Measurements from ENCODE around the gene ANKS1B.

Gene ANKS1B

GRCh38 chr12:98786653-98787052 is 1198.1 kb downstream of the ANKS1B start:
- 77% methylated on average over 6 of the region's 7 CpGs for WGBS (ENCODE audit: insufficient coverage)
- no peak for DNase-seq
- no peak overlapping the region for H3K27ac ChIP-seq (ENCODE audit: insufficient read depth in 1 of 2, low read depth in 1 of 2, low read length in 2 of 2, poor library complexity in 1 of 2, severe bottlenecking in 2 of 2)
- ChIA-PET CTCF (no interaction called here), POLR2A (no interaction called here)
- no peaks in the 10 kb centered on the region for H3K9me3 ChIP-seq (ENCODE audit: control extremely low read depth in 1 of 5, control insufficient read depth in 4 of 5, insufficient read depth in 2 of 5, low read depth in 1 of 5, low read length in 4 of 5)
- no peak overlapping the region for H3K4me3 ChIP-seq (ENCODE audit: control insufficient read depth in 1 of 7, extremely low read depth in 1 of 7, insufficient read depth in 4 of 7, low read depth in 2 of 7, low read length in 6 of 7)
- H3K27me3 ChIP-seq (replicated peaks in 2 of 5; ENCODE audit: control insufficient read depth in 4 of 5, insufficient read depth in 5 of 5, low read length in 4 of 5): peaks cover 0 to 4% (median 0%) of the 10 kb centered on the region in 5 experiments
- no peaks in the 10 kb centered on the region for H3K4me1 ChIP-seq (ENCODE audit: control extremely low read depth in 1 of 4, control insufficient read depth in 4 of 4, insufficient read depth in 4 of 4, low read length in 3 of 4)
- H3K36me3 ChIP-seq (ENCODE audit: control insufficient read depth in 4 of 4, insufficient read depth in 4 of 4, low read length in 3 of 4): no peaks in the 10 kb centered on the region

- no peak for DNase-seq
- no peaks in the 10 kb centered on the region for H3K4me1 ChIP-seq (ENCODE audit: control extremely low read depth in 1 of 4, control insufficient read depth in 4 of 4, insufficient read depth in 4 of 4, low read length in 3 of 4)
- WGBS (ENCODE audit: insufficient coverage): 100% methylated on average over 2 of the region's 2 CpGs
- CTCF ChIA-PET: no interaction called here
- no peaks in the 10 kb centered on the region for H3K36me3 ChIP-seq (ENCODE audit: control insufficient read depth in 4 of 4, insufficient read depth in 4 of 4, low read length in 3 of 4)
- H3K4me3 ChIP-seq (ENCODE audit: control insufficient read depth in 1 of 7, extremely low read depth in 1 of 7, insufficient read depth in 4 of 7, low read depth in 2 of 7, low read length in 6 of 7): no peak overlapping the region
- POLR2A ChIA-PET: no interaction called here
- H3K27ac ChIP-seq (ENCODE audit: insufficient read depth in 1 of 2, low read depth in 1 of 2, low read length in 2 of 2, poor library complexity in 1 of 2, severe bottlenecking in 2 of 2): no peak overlapping the region
- H3K27me3 ChIP-seq (replicated peaks in 2 of 5; ENCODE audit: control insufficient read depth in 4 of 5, insufficient read depth in 5 of 5, low read length in 4 of 5): peaks cover 0 to 5% (median 2%) of the 10 kb centered on the region in 5 experiments
- H3K9me3 ChIP-seq (ENCODE audit: control extremely low read depth in 1 of 5, control insufficient read depth in 4 of 5, insufficient read depth in 2 of 5, low read depth in 1 of 5, low read length in 4 of 5): no peaks in the 10 kb centered on the region
Observed at GRCh38 chr12:98783420-98783819, 1201.3 kb downstream of the ANKS1B start.

- WGBS (ENCODE audit: insufficient coverage): 80% methylated on average over 2 of the region's 4 CpGs
- CTCF ChIA-PET: no interaction called here
Observed at GRCh38 chr12:98780261-98780660, 1204.5 kb downstream of the ANKS1B start.

GRCh38 chr12:98772818-98773217 is 1211.9 kb downstream of the ANKS1B start:
- ChIA-PET CTCF (interaction anchor here (0.7 kb wide), 1 partner anchor 11 kb away, joined by 3 read pairs; no protein-coding TSS in a partner anchor), POLR2A (no interaction called here)
- DNase-seq: no peak
- H3K9me3 ChIP-seq (ENCODE audit: control extremely low read depth in 1 of 5, control insufficient read depth in 4 of 5, insufficient read depth in 2 of 5, low read depth in 1 of 5, low read length in 4 of 5): no peaks in the 10 kb centered on the region
- no peak overlapping the region for H3K4me3 ChIP-seq (ENCODE audit: control insufficient read depth in 1 of 7, extremely low read depth in 1 of 7, insufficient read depth in 4 of 7, low read depth in 2 of 7, low read length in 6 of 7)
- peaks cover 0 to 2% (median 0%) of the 10 kb centered on the region in 5 experiments for H3K27me3 ChIP-seq (replicated peaks in 2 of 5; ENCODE audit: control insufficient read depth in 4 of 5, insufficient read depth in 5 of 5, low read length in 4 of 5)
- no peak overlapping the region for H3K27ac ChIP-seq (ENCODE audit: insufficient read depth in 1 of 2, low read depth in 1 of 2, low read length in 2 of 2, poor library complexity in 1 of 2, severe bottlenecking in 2 of 2)
- H3K36me3 ChIP-seq (ENCODE audit: control insufficient read depth in 4 of 4, insufficient read depth in 4 of 4, low read length in 3 of 4): no peaks in the 10 kb centered on the region
- WGBS (ENCODE audit: insufficient coverage): 100% methylated on average over 1 of the region's 3 CpGs
- H3K4me1 ChIP-seq (ENCODE audit: control extremely low read depth in 1 of 4, control insufficient read depth in 4 of 4, insufficient read depth in 4 of 4, low read length in 3 of 4): no peaks in the 10 kb centered on the region

More at GRCh38 chr12:98780261-98780660, 1204.5 kb downstream of the ANKS1B start:
- H3K36me3 ChIP-seq (ENCODE audit: control insufficient read depth in 4 of 4, insufficient read depth in 4 of 4, low read length in 3 of 4): no peaks in the 10 kb centered on the region
- no peaks in the 10 kb centered on the region for H3K4me1 ChIP-seq (ENCODE audit: control extremely low read depth in 1 of 4, control insufficient read depth in 4 of 4, insufficient read depth in 4 of 4, low read length in 3 of 4)
- POLR2A ChIA-PET: no interaction called here
- H3K4me3 ChIP-seq (ENCODE audit: control insufficient read depth in 1 of 7, extremely low read depth in 1 of 7, insufficient read depth in 4 of 7, low read depth in 2 of 7, low read length in 6 of 7): no peak overlapping the region
- no peak overlapping the region for H3K27ac ChIP-seq (ENCODE audit: insufficient read depth in 1 of 2, low read depth in 1 of 2, low read length in 2 of 2, poor library complexity in 1 of 2, severe bottlenecking in 2 of 2)
- peaks cover 0 to 4% (median 2%) of the 10 kb centered on the region in 5 experiments for H3K27me3 ChIP-seq (replicated peaks in 2 of 5; ENCODE audit: control insufficient read depth in 4 of 5, insufficient read depth in 5 of 5, low read length in 4 of 5)
- no peaks in the 10 kb centered on the region for H3K9me3 ChIP-seq (ENCODE audit: control extremely low read depth in 1 of 5, control insufficient read depth in 4 of 5, insufficient read depth in 2 of 5, low read depth in 1 of 5, low read length in 4 of 5)
- DNase-seq: no peak

GRCh38 chr12:98771811-98772752 is 1212.7 kb downstream of the ANKS1B start:
- DNase-seq: no peak
- POLR2A ChIA-PET: no interaction called here
- H3K27me3 ChIP-seq (replicated peaks in 2 of 5; ENCODE audit: control insufficient read depth in 4 of 5, insufficient read depth in 5 of 5, low read length in 4 of 5): peaks cover 0 to 2% (median 0%) of the 10 kb centered on the region in 5 experiments
- H3K4me3 ChIP-seq (ENCODE audit: control insufficient read depth in 1 of 7, extremely low read depth in 1 of 7, insufficient read depth in 4 of 7, low read depth in 2 of 7, low read length in 6 of 7): no peak overlapping the region
- CTCF ChIA-PET: no interaction called here
- 100% methylated on average over 4 of the region's 8 CpGs for WGBS (ENCODE audit: insufficient coverage)
- H3K4me1 ChIP-seq (ENCODE audit: control extremely low read depth in 1 of 4, control insufficient read depth in 4 of 4, insufficient read depth in 4 of 4, low read length in 3 of 4): no peaks in the 10 kb centered on the region
- H3K9me3 ChIP-seq (ENCODE audit: control extremely low read depth in 1 of 5, control insufficient read depth in 4 of 5, insufficient read depth in 2 of 5, low read depth in 1 of 5, low read length in 4 of 5): no peaks in the 10 kb centered on the region
- no peaks in the 10 kb centered on the region for H3K36me3 ChIP-seq (ENCODE audit: control insufficient read depth in 4 of 4, insufficient read depth in 4 of 4, low read length in 3 of 4)
- no peak overlapping the region for H3K27ac ChIP-seq (ENCODE audit: insufficient read depth in 1 of 2, low read depth in 1 of 2, low read length in 2 of 2, poor library complexity in 1 of 2, severe bottlenecking in 2 of 2)

- 96% methylated on average over 3 of the region's 4 CpGs for WGBS (ENCODE audit: insufficient coverage)
- ChIA-PET CTCF (no interaction called here), POLR2A (no interaction called here)
- H3K9me3 ChIP-seq (ENCODE audit: control extremely low read depth in 1 of 5, control insufficient read depth in 4 of 5, insufficient read depth in 2 of 5, low read depth in 1 of 5, low read length in 4 of 5): no peaks in the 10 kb centered on the region
- no peak overlapping the region for H3K27ac ChIP-seq (ENCODE audit: insufficient read depth in 1 of 2, low read depth in 1 of 2, low read length in 2 of 2, poor library complexity in 1 of 2, severe bottlenecking in 2 of 2)
- H3K36me3 ChIP-seq (ENCODE audit: control insufficient read depth in 4 of 4, insufficient read depth in 4 of 4, low read length in 3 of 4): no peaks in the 10 kb centered on the region
- H3K4me1 ChIP-seq (ENCODE audit: control extremely low read depth in 1 of 4, control insufficient read depth in 4 of 4, insufficient read depth in 4 of 4, low read length in 3 of 4): no peaks in the 10 kb centered on the region
- DNase-seq: no peak
- no peak overlapping the region for H3K4me3 ChIP-seq (ENCODE audit: control insufficient read depth in 1 of 7, extremely low read depth in 1 of 7, insufficient read depth in 4 of 7, low read depth in 2 of 7, low read length in 6 of 7)
- peaks cover 0 to 2% (median 0%) of the 10 kb centered on the region in 5 experiments for H3K27me3 ChIP-seq (replicated peaks in 2 of 5; ENCODE audit: control insufficient read depth in 4 of 5, insufficient read depth in 5 of 5, low read length in 4 of 5)
Observed at GRCh38 chr12:98770230-98770629, 1214.5 kb downstream of the ANKS1B start.

- CTCF ChIA-PET: interaction anchor here (1.2 kb wide), 1 partner anchor 27 kb away, joined by 3 read pairs; no protein-coding TSS in a partner anchor
- DNase-seq: no peak
- POLR2A ChIA-PET: no interaction called here
- Histone ChIP-seq H3K4me3 (ENCODE audit: control insufficient read depth in 1 of 7, extremely low read depth in 1 of 7, insufficient read depth in 4 of 7, low read depth in 2 of 7, low read length in 6 of 7) (no peak overlapping the region), H3K9me3 (ENCODE audit: control extremely low read depth in 1 of 5, control insufficient read depth in 4 of 5, insufficient read depth in 2 of 5, low read depth in 1 of 5, low read length in 4 of 5) (no peaks in the 10 kb centered on the region), H3K4me1 (ENCODE audit: control extremely low read depth in 1 of 4, control insufficient read depth in 4 of 4, insufficient read depth in 4 of 4, low read length in 3 of 4) (no peaks in the 10 kb centered on the region), H3K27me3 (replicated peaks in 2 of 5; ENCODE audit: control insufficient read depth in 4 of 5, insufficient read depth in 5 of 5, low read length in 4 of 5) (peaks cover 0 to 2% (median 0%) of the 10 kb centered on the region in 5 experiments), H3K36me3 (ENCODE audit: control insufficient read depth in 4 of 4, insufficient read depth in 4 of 4, low read length in 3 of 4) (no peaks in the 10 kb centered on the region), H3K27ac (ENCODE audit: insufficient read depth in 1 of 2, low read depth in 1 of 2, low read length in 2 of 2, poor library complexity in 1 of 2, severe bottlenecking in 2 of 2) (no peak overlapping the region)
Observed at GRCh38 chr12:98769068-98769467, 1215.7 kb downstream of the ANKS1B start.
